ENCODE results near the gene PSAT1.

GRCh38 chr9:78297672-78297961 lies 692 bp downstream of the PSAT1 start:
- TF ChIP-seq GATA2 (IDR thresholded peaks at IDR 0.05; ENCODE audit: low read depth, low read length) (no peak), GATA3 (IDR thresholded peaks at IDR 0.05; ENCODE audit: low read depth, low read length) (no peak)
